Suprapubic skin (tissue), 4 donors: ENCODE data around the gene VPS35L. TPM values are rescaled to one million over a fixed set of nuclear protein-coding genes. Genes with fewer than 3 reads are reported as not detected.

ENCODE experiments used
- DNase-seq, 2 donors: peaks; one replicate each; pipeline ENCODE4 v3.0.0-alpha.2; 2019; ENCODE audit warnings: low spot score in 2 of 2
- H3K27ac ChIP-seq: fragments of 200-600 bp; sonication (generic); one replicate; pipeline ENCODE4 v1.5.1; 2019
- H3K27me3 ChIP-seq: fragments of 200-600 bp; sonication (generic); one replicate; pipeline ENCODE4 v1.5.1; 2019
- H3K36me3 ChIP-seq: fragments of 200-600 bp; sonication (generic); one replicate; pipeline ENCODE4 v1.5.1; 2019
- H3K4me1 ChIP-seq: fragments of 200-600 bp; sonication (generic); one replicate; pipeline ENCODE4 v1.5.1; 2019
- H3K4me3 ChIP-seq: fragments of 200-600 bp; sonication (generic); one replicate; pipeline ENCODE4 v1.5.1; 2019; ENCODE audit warnings: mild to moderate bottlenecking
- H3K9me3 ChIP-seq: fragments of 200-600 bp; sonication (generic); one replicate; pipeline ENCODE4 v1.5.1; 2019
- CTCF ChIP-seq, 2 donors: fragments of 200-600 bp in 1 of 2; fragments of 450-650 bp in 1 of 2; sonication (generic) in 1 of 2; IDR thresholded peaks; one replicate each; pipeline ENCODE4 v1.5.1; 2016 to 2019; ENCODE audit warnings: antibody characterized with exemption in 2 of 2, mild to moderate bottlenecking in 1 of 2, moderate library complexity in 1 of 2
- EP300 ChIP-seq: sonication (generic); formaldehyde crosslinking; IDR thresholded peaks from one replicate; pipeline ENCODE4 v1.6.1; 2017; ENCODE audit warnings: antibody characterized with exemption
- POLR2A ChIP-seq, 2 donors: fragments of 450-650 bp; IDR thresholded peaks; one replicate each; pipeline ENCODE4 v1.6.1; 2017; ENCODE audit warnings: antibody characterized with exemption in 2 of 2, mild to moderate bottlenecking in 2 of 2, moderate library complexity in 2 of 2
- POLR2AphosphoS5 ChIP-seq, 3 donors: sonication (generic); formaldehyde crosslinking; IDR thresholded peaks; one replicate each; pipeline ENCODE4 v1.6.1; 2017; ENCODE audit warnings: antibody characterized with exemption in 3 of 3
- WGBS: methylation state at CpG from one replicate; pipeline ENCODE4 v1.1.5; 2018; 5-methylcytosine and 5-hydroxymethylcytosine counted together
- total RNA-seq, 4 donors: library from RNA; depleted of rRNA; stranded (reverse); fragments of >200 nt; gene quantifications; one replicate each; pipeline ENCODE4 v1.1.0, GENCODE V29; 2016

VPS35L gene
- total RNA-seq, 4 donors from 2014 or later, result 16.3 to 30.4 (median 20.7) TPM

GRCh38 chr16:19588661-19589060, 33.2 kb downstream of the VPS35L start:
- 56% methylated on average over 5 of the region's 5 CpGs for WGBS
- H3K27ac ChIP-seq, result no peak overlapping the region

GRCh38 chr16:19589106-19589505, 33.6 kb downstream of the VPS35L start:
- H3K36me3 ChIP-seq, result peaks cover 39% of the 10 kb centered on the region
- H3K27ac ChIP-seq, result peak overlapping the region; percentile 60
- DNase-seq, result no peak
- H3K27me3 ChIP-seq, result no peaks in the 10 kb centered on the region
- whole genome bisulfite sequencing, result 75% methylated on average over 5 of the region's 5 CpGs
- H3K9me3 ChIP-seq, result no peaks in the 10 kb centered on the region
- TF ChIP-seq POLR2A (IDR thresholded peaks at IDR 0.05) (no peak), CTCF (IDR thresholded peaks at IDR 0.05) (no peak), POLR2AphosphoS5 (IDR thresholded peaks at IDR 0.05) (no peak), EP300 (no peak)
- no peak overlapping the region for H3K4me3 ChIP-seq
- H3K4me1 ChIP-seq, result peaks cover 8% of the 10 kb centered on the region

More at GRCh38 chr16:19588661-19589060, 33.2 kb downstream of the VPS35L start:
- Histone ChIP-seq H3K4me3 (no peak overlapping the region), H3K4me1 (peaks cover 8% of the 10 kb centered on the region), H3K9me3 (no peaks in the 10 kb centered on the region), H3K27me3 (no peaks in the 10 kb centered on the region), H3K36me3 (peaks cover 35% of the 10 kb centered on the region)
- DNase-seq, result no peak
- TF ChIP-seq POLR2A (IDR thresholded peaks at IDR 0.05) (no peak), EP300 (no peak), POLR2AphosphoS5 (IDR thresholded peaks at IDR 0.05) (no peak), CTCF (IDR thresholded peaks at IDR 0.05) (no peak)

GRCh38 chr16:19589771-19590302, 34.3 kb downstream of the VPS35L start:
- WGBS, result 70% methylated on average over 8 of the region's 8 CpGs

GRCh38 chr16:19595043-19595767, 39.7 kb downstream of the VPS35L start:
- TF ChIP-seq CTCF (IDR thresholded peaks at IDR 0.05) (no peak), POLR2AphosphoS5 (IDR thresholded peaks at IDR 0.05) (no peak), POLR2A (IDR thresholded peaks at IDR 0.05) (no peak), EP300 (no peak)
- WGBS, result 74% methylated on average over 19 of the region's 19 CpGs
- Histone ChIP-seq H3K27ac (no peak overlapping the region), H3K27me3 (no peaks in the 10 kb centered on the region), H3K36me3 (peaks cover 50% of the 10 kb centered on the region), H3K9me3 (no peaks in the 10 kb centered on the region), H3K4me3 (no peak overlapping the region), H3K4me1 (no peaks in the 10 kb centered on the region)
- no peak for DNase-seq

More at GRCh38 chr16:19589771-19590302, 34.3 kb downstream of the VPS35L start:
- Histone ChIP-seq H3K4me1 (peaks cover 8% of the 10 kb centered on the region), H3K4me3 (no peak overlapping the region), H3K27ac (peak overlapping the region; percentile 60), H3K27me3 (no peaks in the 10 kb centered on the region), H3K36me3 (peaks cover 39% of the 10 kb centered on the region), H3K9me3 (no peaks in the 10 kb centered on the region)
- no peak for DNase-seq
- TF ChIP-seq EP300, result no peak
- TF ChIP-seq POLR2AphosphoS5 (IDR thresholded peaks at IDR 0.05), result no peak
- no peak for TF ChIP-seq CTCF (IDR thresholded peaks at IDR 0.05)
- no peak for TF ChIP-seq POLR2A (IDR thresholded peaks at IDR 0.05)

- no peaks in the 10 kb centered on the region for H3K27me3 ChIP-seq
- no peak overlapping the region for H3K27ac ChIP-seq
- peaks cover 34% of the 10 kb centered on the region for H3K36me3 ChIP-seq
- no peaks in the 10 kb centered on the region for H3K4me1 ChIP-seq
- no peaks in the 10 kb centered on the region for H3K9me3 ChIP-seq
- TF ChIP-seq EP300, result no peak
- TF ChIP-seq CTCF (IDR thresholded peaks at IDR 0.05), result no peak
- TF ChIP-seq POLR2A (IDR thresholded peaks at IDR 0.05), result no peak
- WGBS, result 91% methylated on average over 6 of the region's 6 CpGs
- no peak for DNase-seq
- H3K4me3 ChIP-seq, result no peak overlapping the region
Measured at GRCh38 chr16:19598805-19599510, 43.5 kb downstream of the VPS35L start.
